Natural killer cell (primary cell): Measurements from ENCODE around the gene RBP3. TPM values are rescaled to one million over a fixed set of nuclear protein-coding genes. Genes with fewer than 3 reads are reported as not detected.

Source experiments
- ATAC-seq, 3 donors: fragments of 150-1000 bp in 2 of 3; fragments of 200-7000 bp in 1 of 3; cut with Tn5 transposase; 1 replicate in 1 of 3; 2 replicates in 2 of 3; pipeline ENCODE4 v1.10.0; 2021; ENCODE audit warnings: mild to moderate bottlenecking in 2 of 3, moderate library complexity in 2 of 3
- DNase-seq, 2 donors: peaks; one replicate each; pipeline versions ENCODE4 v3.0.0 to v3.0.0-alpha.2; 2013 to 2021; ENCODE audit warnings: mixed read lengths in 1 of 2
- H3K27ac ChIP-seq: one replicate; pipeline ENCODE4 v1.5.1; 2013; ENCODE audit warnings: mild to moderate bottlenecking, low read length
- H3K27me3 ChIP-seq: one replicate; pipeline ENCODE4 v1.6.1; 2013; ENCODE audit warnings: low read length; ENCODE audit not compliant: control insufficient read depth, insufficient read depth
- H3K36me3 ChIP-seq: one replicate; pipeline ENCODE4 v1.6.1; 2013; ENCODE audit warnings: low read length; ENCODE audit not compliant: control insufficient read depth, insufficient read depth
- H3K4me1 ChIP-seq: one replicate; pipeline ENCODE4 v1.6.1; 2013; ENCODE audit warnings: low read length; ENCODE audit not compliant: control insufficient read depth, insufficient read depth
- H3K4me3 ChIP-seq: one replicate; pipeline ENCODE4 v1.5.1; 2013; ENCODE audit warnings: low read length
- H3K9me3 ChIP-seq: one replicate; pipeline ENCODE4 v1.6.1; 2013; ENCODE audit warnings: low read length; ENCODE audit not compliant: control insufficient read depth, insufficient read depth
- H3K27ac Mint-ChIP-seq, 2 donors: one replicate each; pipeline ENCODE4 v1.8.0; 2022; ENCODE audit warnings: mild to moderate bottlenecking in 2 of 2, mixed read lengths in 2 of 2, moderate library complexity in 1 of 2
- H3K27me3 Mint-ChIP-seq, 2 donors: one replicate each; pipeline ENCODE4 v1.8.0; 2022; ENCODE audit warnings: low read depth in 2 of 2, mixed read lengths in 2 of 2
- H3K36me3 Mint-ChIP-seq: one replicate; pipeline ENCODE4 v1.8.0; 2022; ENCODE audit warnings: mixed read lengths
- H3K4me1 Mint-ChIP-seq, 2 donors: one replicate each; pipeline ENCODE4 v1.8.0; 2022; ENCODE audit warnings: mixed read lengths in 2 of 2
- H3K4me3 Mint-ChIP-seq: one replicate; pipeline ENCODE4 v1.8.0; 2022; ENCODE audit warnings: mild to moderate bottlenecking, moderate library complexity, mixed read lengths
- H3K9me3 Mint-ChIP-seq, 2 donors: one replicate each; pipeline ENCODE4 v1.8.0; 2022; ENCODE audit warnings: mixed read lengths in 2 of 2
- WGBS: methylation state at CpG from one replicate; pipeline ENCODE4 v1.1.7; 2013; ENCODE audit warnings: missing lambda C conversion rate; ENCODE audit not compliant: insufficient coverage; 5-methylcytosine and 5-hydroxymethylcytosine counted together
- intact Hi-C: fragments of 100-400 bp; cut with micrococcal nuclease; formaldehyde crosslinking; loops from one replicate; pipeline ENCODE4 v1.14.2; 2022
- total RNA-seq, 4 donors: library from RNA; stranded (reverse); fragments of 120-200 nt in 1 of 4; gene quantifications; one replicate each; pipeline versions ENCODE4 v1.2.3 to v1.2.4, GENCODE V29; 2013 to 2022
- TF ChIP-seq, protein P1 (sequence below): fragments of 200-600 bp; IDR thresholded peaks from one replicate; pipeline ENCODE4 v1.8.0; 2022; ENCODE audit warnings: antibody characterized with exemption

The RBP3 gene
- total RNA-seq, 3 donors from 2014 or later (not counting 1 experiment from before 2014, with no cell fraction given) = not detected

DNA sequence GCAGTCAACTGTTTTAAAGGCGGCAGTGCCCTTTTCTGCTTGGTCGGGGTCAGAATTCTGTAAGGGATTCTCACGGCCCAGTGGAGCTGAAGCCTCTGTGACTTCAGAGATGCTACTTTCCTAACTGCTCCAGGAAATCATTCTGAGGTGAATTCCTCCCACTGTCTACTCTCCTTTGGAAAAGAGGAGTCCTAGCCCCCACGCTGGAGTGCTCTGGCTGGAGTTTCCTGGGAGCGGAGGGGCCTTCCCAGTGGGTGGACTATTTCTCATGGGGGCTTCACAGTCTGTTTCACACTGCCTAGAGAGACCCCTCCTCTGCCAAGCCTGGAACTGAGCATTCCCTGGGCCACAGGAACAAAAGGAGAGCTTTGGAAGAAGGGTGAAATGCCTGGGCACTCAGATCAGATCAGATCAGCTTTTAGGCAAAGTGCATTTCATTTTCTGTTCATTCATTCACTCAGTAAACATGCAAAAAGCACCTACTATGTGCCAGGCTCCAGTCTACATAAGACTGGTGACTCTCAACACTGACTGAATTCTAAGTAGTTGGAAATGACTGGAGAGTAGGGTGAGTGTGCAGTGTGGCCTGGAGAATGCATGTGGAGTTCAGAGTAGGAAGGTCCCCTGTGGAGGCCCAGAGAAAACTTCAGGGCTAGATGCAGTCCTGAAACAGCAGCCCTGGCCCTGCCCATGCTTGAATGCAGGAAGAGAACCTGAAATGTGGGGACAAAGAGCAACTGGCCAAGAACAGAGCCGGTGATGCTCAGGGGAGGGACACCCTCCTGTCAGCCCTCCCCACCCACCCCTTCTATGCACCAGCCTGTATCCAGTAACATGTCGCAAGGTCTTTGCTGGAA lies 23.7 kb downstream of the RBP3 start:
- Mint-ChIP-seq H3K4me3 (no peak overlapping the region), H3K9me3 (no peaks in the 10 kb centered on the region), H3K27ac (no peak overlapping the region), H3K4me1 (no peaks in the 10 kb centered on the region), H3K27me3 (peaks cover 12 to 17% of the 10 kb centered on the region in 2 donors), H3K36me3 (no peaks in the 10 kb centered on the region)
- 87% methylated on average over 6 of the region's 7 CpGs for WGBS
- no peaks in the 10 kb centered on the region for H3K9me3 ChIP-seq
- intact Hi-C loops = no loop called here
- H3K36me3 ChIP-seq = no peaks in the 10 kb centered on the region
- H3K4me3 ChIP-seq = no peak overlapping the region
- ATAC-seq (no peak), DNase-seq (no peak)
- no peaks in the 10 kb centered on the region for H3K4me1 ChIP-seq
- H3K27me3 ChIP-seq = no peaks in the 10 kb centered on the region
- no peak overlapping the region for H3K27ac ChIP-seq
- TF ChIP-seq, protein P1, sequence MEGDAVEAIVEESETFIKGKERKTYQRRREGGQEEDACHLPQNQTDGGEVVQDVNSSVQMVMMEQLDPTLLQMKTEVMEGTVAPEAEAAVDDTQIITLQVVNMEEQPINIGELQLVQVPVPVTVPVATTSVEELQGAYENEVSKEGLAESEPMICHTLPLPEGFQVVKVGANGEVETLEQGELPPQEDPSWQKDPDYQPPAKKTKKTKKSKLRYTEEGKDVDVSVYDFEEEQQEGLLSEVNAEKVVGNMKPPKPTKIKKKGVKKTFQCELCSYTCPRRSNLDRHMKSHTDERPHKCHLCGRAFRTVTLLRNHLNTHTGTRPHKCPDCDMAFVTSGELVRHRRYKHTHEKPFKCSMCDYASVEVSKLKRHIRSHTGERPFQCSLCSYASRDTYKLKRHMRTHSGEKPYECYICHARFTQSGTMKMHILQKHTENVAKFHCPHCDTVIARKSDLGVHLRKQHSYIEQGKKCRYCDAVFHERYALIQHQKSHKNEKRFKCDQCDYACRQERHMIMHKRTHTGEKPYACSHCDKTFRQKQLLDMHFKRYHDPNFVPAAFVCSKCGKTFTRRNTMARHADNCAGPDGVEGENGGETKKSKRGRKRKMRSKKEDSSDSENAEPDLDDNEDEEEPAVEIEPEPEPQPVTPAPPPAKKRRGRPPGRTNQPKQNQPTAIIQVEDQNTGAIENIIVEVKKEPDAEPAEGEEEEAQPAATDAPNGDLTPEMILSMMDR = no peak

- DNase-seq = no peak
- Histone ChIP-seq H3K9me3 (no peaks in the 10 kb centered on the region), H3K27me3 (no peaks in the 10 kb centered on the region), H3K4me3 (no peak overlapping the region), H3K4me1 (no peaks in the 10 kb centered on the region), H3K27ac (no peak overlapping the region), H3K36me3 (no peaks in the 10 kb centered on the region)
- ATAC-seq = no peak
- intact Hi-C loops = no loop called here
- peaks cover 20 to 26% of the 10 kb centered on the region in 2 donors for H3K27me3 Mint-ChIP-seq
- no peaks in the 10 kb centered on the region for H3K9me3 Mint-ChIP-seq
- 60% methylated on average over 6 of the region's 6 CpGs for WGBS
- H3K4me3 Mint-ChIP-seq = no peak overlapping the region
- no peak overlapping the region for H3K27ac Mint-ChIP-seq
- peaks cover 0 to 7% of the 10 kb centered on the region in 2 donors for H3K4me1 Mint-ChIP-seq
- H3K36me3 Mint-ChIP-seq = no peaks in the 10 kb centered on the region
- TF ChIP-seq, protein P1 = no peak
These were observed 24.6 kb downstream of the RBP3 start for GRCh38 chr10:47372726-47373125.

GRCh38 chr10:47374611-47375536 lies 26.7 kb downstream of the RBP3 start:
- Histone ChIP-seq H3K36me3 (no peaks in the 10 kb centered on the region), H3K27me3 (no peaks in the 10 kb centered on the region), H3K9me3 (no peaks in the 10 kb centered on the region), H3K27ac (no peak overlapping the region), H3K4me1 (no peaks in the 10 kb centered on the region), H3K4me3 (no peak overlapping the region)
- no peak overlapping the region for H3K4me3 Mint-ChIP-seq
- peaks cover 0 to 8% of the 10 kb centered on the region in 2 donors for H3K4me1 Mint-ChIP-seq
- ATAC-seq (no peak), DNase-seq (no peak)
- 92% methylated on average over 12 of the region's 12 CpGs for WGBS
- peaks cover 27 to 39% of the 10 kb centered on the region in 2 donors for H3K27me3 Mint-ChIP-seq
- TF ChIP-seq, protein P1 = no peak
- H3K36me3 Mint-ChIP-seq = no peaks in the 10 kb centered on the region
- no peaks in the 10 kb centered on the region for H3K9me3 Mint-ChIP-seq
- no peak overlapping the region for H3K27ac Mint-ChIP-seq
- intact Hi-C loops = no loop called here
